Amniotic epithelial cell (primary cell): ENCODE results near the gene MAPK1IP1L.
"Not testable (repeated sequence)": the region's sequence is repeated elsewhere in the genome, so short reads cannot be mapped to it uniquely, and the experiment has no call there.

ENCODE experiments used
- DNase-seq: peaks from one replicate; pipeline ENCODE4 v3.0.0-alpha.2; 2010; ENCODE audit warnings: low read depth

MAPK1IP1L gene

GRCh38 chr14:55054098-55054497, 2.7 kb downstream of the MAPK1IP1L start:
- no peak for DNase-seq

GRCh38 chr14:55057919-55058318, 6.5 kb downstream of the MAPK1IP1L start:
- DNase-seq, result no peak

- no peak for DNase-seq
These were observed 7.9 kb downstream of the MAPK1IP1L start for GRCh38 chr14:55059333-55059732.

GRCh38 chr14:55062517-55063351, 11.3 kb downstream of the MAPK1IP1L start:
- DNase-seq, result no peak

- DNase-seq, result not testable (repeated sequence)
These were observed 13.4 kb downstream of the MAPK1IP1L start for GRCh38 chr14:55064896-55065295.

- DNase-seq, result peak; percentile 10
These were observed 14.0 kb downstream of the MAPK1IP1L start for GRCh38 chr14:55065411-55065810.

- DNase-seq, result no peak
These were observed 14.8 kb downstream of the MAPK1IP1L start for GRCh38 chr14:55066223-55066622.

- DNase-seq, result peak; percentile 76
These were observed 19.5 kb downstream of the MAPK1IP1L start for GRCh38 chr14:55070981-55071411.

- peak; percentile 96 for DNase-seq
These were observed 20.6 kb downstream of the MAPK1IP1L start for GRCh38 chr14:55071870-55072640.

GRCh38 chr14:55073856-55074255, 22.4 kb downstream of the MAPK1IP1L start:
- DNase-seq, result peak; percentile 80

- DNase-seq, result no peak
These were observed 23.2 kb downstream of the MAPK1IP1L start for GRCh38 chr14:55074662-55075061.

GRCh38 chr14:55075628-55076175, 24.3 kb downstream of the MAPK1IP1L start:
- peak; percentile 50 for DNase-seq

GRCh38 chr14:55077170-55078151, 26.0 kb downstream of the MAPK1IP1L start:
- peak; percentile 78 for DNase-seq

GRCh38 chr14:55079961-55080360, 28.5 kb downstream of the MAPK1IP1L start:
- not testable (repeated sequence) for DNase-seq

- DNase-seq, result no peak
These were observed 33.1 kb downstream of the MAPK1IP1L start for GRCh38 chr14:55084401-55085059.

GRCh38 chr14:55085060-55085660, 33.7 kb downstream of the MAPK1IP1L start:
- DNase-seq, result no peak

- DNase-seq, result no peak
These were observed 35.5 kb downstream of the MAPK1IP1L start for GRCh38 chr14:55086938-55087337.

GRCh38 chr14:55088356-55088755, 36.9 kb downstream of the MAPK1IP1L start:
- no peak for DNase-seq

GRCh38 chr14:55092341-55092740, 40.9 kb downstream of the MAPK1IP1L start:
- no peak for DNase-seq
